ENCODE measurements around the gene TIGAR. TPM values are rescaled to one million over a fixed set of nuclear protein-coding genes. Genes with fewer than 3 reads are reported as not detected.

Gene TIGAR
- total RNA-seq, 3 donors from 2014 or later = 11.4 to 17.0 (median 11.6) TPM

DNA sequence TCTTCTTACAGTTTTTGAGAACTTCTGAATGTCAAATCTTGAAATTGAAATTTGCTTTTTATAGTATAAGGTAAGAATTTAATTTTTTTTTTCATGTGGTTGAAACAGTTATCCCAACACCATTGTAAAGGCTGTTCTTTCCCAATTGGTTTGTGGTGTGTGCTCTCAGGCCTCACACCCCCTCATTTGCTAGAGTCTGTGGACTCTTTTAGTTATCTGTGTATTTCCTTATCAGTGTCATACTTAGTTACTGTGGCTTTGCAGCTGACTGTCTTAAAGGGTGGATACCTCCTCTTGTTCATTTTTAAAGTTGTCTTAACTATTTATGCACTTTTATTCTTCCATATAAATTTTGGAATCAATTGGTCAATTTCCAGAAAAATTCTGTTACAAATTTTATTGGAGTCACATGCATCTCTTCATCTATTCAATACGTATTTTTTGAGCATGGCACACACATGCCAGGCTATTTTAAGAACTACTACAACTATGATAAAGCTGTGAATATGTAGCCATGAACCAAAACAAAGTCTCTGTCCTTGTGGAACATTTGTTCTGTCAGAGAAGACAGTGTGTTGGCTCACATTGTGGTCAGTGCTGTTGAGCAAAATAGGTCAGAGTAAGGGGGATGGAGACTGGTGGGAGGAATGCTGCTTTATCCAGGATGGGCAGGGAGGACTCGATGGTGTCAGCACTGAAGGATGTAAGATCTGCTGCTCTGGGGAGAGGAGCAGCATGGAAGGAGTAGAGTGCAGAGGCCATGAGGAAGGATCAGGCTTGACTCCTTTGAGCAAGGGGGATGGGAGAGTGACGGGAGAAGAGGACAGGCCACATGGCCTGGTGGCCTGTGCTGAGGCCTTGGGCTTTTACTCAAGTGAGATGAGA is 34.4 kb downstream of the TIGAR start:
- intact Hi-C loops (cut with DNase I, micrococcal nuclease) = no loop called here
- no peak for ATAC-seq

GRCh38 chr12:4356041-4356327 is 35.0 kb downstream of the TIGAR start:
- peak; percentile 49 for ATAC-seq
- no peak overlapping the region for H3K4me3 ChIP-seq
- peak; percentile 23 for TF ChIP-seq CTCF (IDR thresholded peaks at IDR 0.05)
- H3K9me3 ChIP-seq = no peaks in the 10 kb centered on the region
- H3K4me1 ChIP-seq (ENCODE audit: low read depth) = no peaks in the 10 kb centered on the region
- intact Hi-C loops (cut with DNase I, micrococcal nuclease) = no loop called here
- peak in 2 of 3 donors; percentile 49 to 56 for DNase-seq
- H3K36me3 ChIP-seq (ENCODE audit: low read depth) = no peaks in the 10 kb centered on the region

More for the DNA sequence above, 34.4 kb downstream of the TIGAR start:
- H3K36me3 ChIP-seq (ENCODE audit: low read depth) = no peaks in the 10 kb centered on the region
- DNase-seq = no peak
- H3K9me3 ChIP-seq = no peaks in the 10 kb centered on the region
- TF ChIP-seq CTCF (IDR thresholded peaks at IDR 0.05) = no peak
- H3K4me3 ChIP-seq = no peak overlapping the region
- no peaks in the 10 kb centered on the region for H3K4me1 ChIP-seq (ENCODE audit: low read depth)

DNA sequence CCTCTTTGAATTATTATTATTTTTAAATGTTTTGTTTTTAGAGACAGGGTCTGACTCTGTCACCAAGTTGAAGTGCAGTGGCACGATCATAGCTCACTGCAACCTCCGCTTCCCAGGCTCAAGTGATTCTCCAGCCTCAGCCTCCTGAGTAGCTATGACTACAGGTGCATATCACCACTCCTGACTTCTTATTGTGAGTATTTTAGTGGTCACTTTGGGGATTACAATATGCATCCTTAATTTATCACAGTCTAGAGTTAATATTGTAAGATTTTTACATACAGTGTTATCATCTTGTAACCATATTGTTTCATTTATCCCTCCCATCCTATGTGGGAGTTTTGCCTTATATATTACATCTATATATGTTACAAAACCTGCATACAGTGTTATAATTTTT is 45.1 kb downstream of the TIGAR start:
- no peak for TF ChIP-seq CTCF (IDR thresholded peaks at IDR 0.05)
- ATAC-seq = no peak
- Histone ChIP-seq H3K4me3 (no peak overlapping the region), H3K9me3 (no peaks in the 10 kb centered on the region), H3K4me1 (ENCODE audit: low read depth) (no peaks in the 10 kb centered on the region), H3K36me3 (ENCODE audit: low read depth) (no peaks in the 10 kb centered on the region)
- no peak for DNase-seq
- intact Hi-C loops (cut with DNase I, micrococcal nuclease) = no loop called here

GRCh38 chr12:4369548-4369947 is 48.5 kb downstream of the TIGAR start:
- no peaks in the 10 kb centered on the region for H3K4me1 ChIP-seq (ENCODE audit: low read depth)
- intact Hi-C loops (cut with DNase I, micrococcal nuclease) = no loop called here

DNA sequence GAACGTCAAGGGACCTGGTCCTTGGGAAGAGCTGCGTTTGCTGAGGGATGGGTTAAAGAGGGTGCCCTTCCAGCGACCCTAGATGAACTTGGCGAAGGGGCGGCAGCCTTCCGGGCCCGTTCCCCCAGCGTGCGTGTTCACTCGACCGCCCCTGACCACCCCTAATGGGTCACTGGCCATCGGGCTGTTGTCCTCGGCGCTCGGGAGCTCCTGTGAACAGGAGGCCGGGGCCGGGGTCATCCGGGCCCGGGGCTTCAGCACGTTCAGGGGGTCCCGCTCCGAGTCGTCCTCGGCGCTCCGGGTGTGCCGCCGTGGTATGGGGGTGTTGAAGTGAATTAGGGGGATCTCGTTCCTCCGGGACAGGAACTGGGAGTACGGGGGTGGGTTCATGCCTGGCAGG is 49.3 kb downstream of the TIGAR start:
- DNase-seq = no peak
- Histone ChIP-seq H3K9me3 (no peaks in the 10 kb centered on the region), H3K4me3 (no peak overlapping the region), H3K4me1 (ENCODE audit: low read depth) (no peaks in the 10 kb centered on the region), H3K36me3 (ENCODE audit: low read depth) (no peaks in the 10 kb centered on the region)
- no peak for TF ChIP-seq CTCF (IDR thresholded peaks at IDR 0.05)
- no peak for ATAC-seq
- intact Hi-C loops (cut with DNase I, micrococcal nuclease) = no loop called here

More at GRCh38 chr12:4369548-4369947, 48.5 kb downstream of the TIGAR start:
- TF ChIP-seq CTCF (IDR thresholded peaks at IDR 0.05) = no peak
- Histone ChIP-seq H3K4me3 (no peak overlapping the region), H3K36me3 (ENCODE audit: low read depth) (no peaks in the 10 kb centered on the region), H3K9me3 (no peaks in the 10 kb centered on the region)
- DNase-seq = no peak
- ATAC-seq = no peak
